Peyer's patch (tissue), 4 donors: ENCODE results near the gene RADX. TPM values are rescaled to one million over a fixed set of nuclear protein-coding genes. Genes with fewer than 3 reads are reported as not detected.

Source experiments
- DNase-seq, 3 donors: peaks; one replicate each; pipeline ENCODE4 v3.0.0-alpha.2; 2017 to 2019
- H3K27ac ChIP-seq, 4 donors: fragments of 200-600 bp; sonication (generic); one replicate each; pipeline ENCODE4 v1.5.1; 2016 to 2019
- H3K27me3 ChIP-seq, 2 donors: fragments of 200-600 bp; sonication (generic); one replicate each; pipeline ENCODE4 v1.5.1; 2019
- H3K36me3 ChIP-seq, 3 donors: fragments of 200-600 bp; sonication (generic); one replicate each; pipeline ENCODE4 v1.5.1; 2016 to 2019
- H3K4me1 ChIP-seq, 4 donors: fragments of 200-600 bp; sonication (generic); one replicate each; pipeline ENCODE4 v1.5.1; 2016 to 2019
- H3K4me3 ChIP-seq, 4 donors: fragments of 200-600 bp; sonication (generic); 1 replicate in 3 of 4; 2 replicates in 1 of 4; pipeline ENCODE4 v1.5.1; 2016 to 2019; ENCODE audit warnings: mild to moderate bottlenecking in 1 of 4
- H3K9me3 ChIP-seq, 4 donors: fragments of 200-600 bp; sonication (generic); one replicate each; pipeline ENCODE4 v1.5.1; 2016 to 2019; ENCODE audit warnings: mild to moderate bottlenecking in 1 of 4
- CTCF ChIP-seq, 6 experiments: fragments of 450-650 bp in 4 of 6; fragments of 200-600 bp in 2 of 6; sonication (generic) in 1 of 6; IDR thresholded peaks; one replicate each; pipeline ENCODE4 v1.5.1; 2017 to 2019; ENCODE audit warnings: antibody characterized with exemption in 6 of 6, mild to moderate bottlenecking in 3 of 6, moderate library complexity in 1 of 6
- POLR2A ChIP-seq, 2 donors: fragments of 450-650 bp; IDR thresholded peaks; one replicate each; pipeline ENCODE4 v1.5.1; 2017; ENCODE audit warnings: antibody characterized with exemption in 2 of 2, mild to moderate bottlenecking in 2 of 2, moderate library complexity in 2 of 2
- total RNA-seq, 4 donors: library from RNA; depleted of rRNA; stranded (reverse); fragments of >200 nt; gene quantifications; one replicate each; pipeline ENCODE4 v1.1.0, GENCODE V29; 2016

The RADX gene
- total RNA-seq, 4 donors from 2014 or later = 1.2 to 10.7 (median 4.3) TPM

GRCh38 chrX:106588801-106589200, 23.0 kb upstream of the RADX start:
- Histone ChIP-seq H3K27me3 (no peaks in the 10 kb centered on the region), H3K4me1 (no peaks in the 10 kb centered on the region), H3K27ac (no peak overlapping the region), H3K4me3 (no peak overlapping the region), H3K9me3 (no peaks in the 10 kb centered on the region), H3K36me3 (no peaks in the 10 kb centered on the region)
- DNase-seq = no peak
- TF ChIP-seq CTCF (IDR thresholded peaks at IDR 0.05) = no peak
- TF ChIP-seq POLR2A (IDR thresholded peaks at IDR 0.05) = no peak

- Histone ChIP-seq H3K4me3 (no peak overlapping the region), H3K9me3 (no peaks in the 10 kb centered on the region), H3K4me1 (no peaks in the 10 kb centered on the region), H3K36me3 (no peaks in the 10 kb centered on the region), H3K27ac (no peak overlapping the region), H3K27me3 (no peaks in the 10 kb centered on the region)
- no peak for TF ChIP-seq CTCF (IDR thresholded peaks at IDR 0.05)
- TF ChIP-seq POLR2A (IDR thresholded peaks at IDR 0.05) = no peak
- no peak for DNase-seq
Measured at GRCh38 chrX:106599411-106599810, 12.4 kb upstream of the RADX start.

- H3K4me3 ChIP-seq = no peak overlapping the region
- H3K4me1 ChIP-seq = no peaks in the 10 kb centered on the region
- H3K9me3 ChIP-seq = no peaks in the 10 kb centered on the region
- DNase-seq = no peak
- H3K27ac ChIP-seq = no peak overlapping the region
- no peak for TF ChIP-seq POLR2A (IDR thresholded peaks at IDR 0.05)
- TF ChIP-seq CTCF (IDR thresholded peaks at IDR 0.05) = no peak
- H3K27me3 ChIP-seq = no peaks in the 10 kb centered on the region
- no peaks in the 10 kb centered on the region for H3K36me3 ChIP-seq
Measured at GRCh38 chrX:106606571-106606970, 5.2 kb upstream of the RADX start.

- H3K27me3 ChIP-seq = no peaks in the 10 kb centered on the region
- no peaks in the 10 kb centered on the region for H3K9me3 ChIP-seq
- no peaks in the 10 kb centered on the region for H3K36me3 ChIP-seq
Measured at GRCh38 chrX:106608016-106608415, 3.8 kb upstream of the RADX start.

GRCh38 chrX:106611317-106611678, 480 bp upstream of the RADX start:
- Histone ChIP-seq H3K27me3 (no peaks in the 10 kb centered on the region), H3K27ac (peak overlapping the region in 3 of 4 donors; percentile 50 to 57 (median 55)), H3K4me1 (no peaks in the 10 kb centered on the region), H3K4me3 (peak overlapping the region; percentile 47 to 60 (median 52)), H3K9me3 (no peaks in the 10 kb centered on the region), H3K36me3 (no peaks in the 10 kb centered on the region)
- no peak for TF ChIP-seq CTCF (IDR thresholded peaks at IDR 0.05)
- TF ChIP-seq POLR2A (IDR thresholded peaks at IDR 0.05) = no peak
- DNase-seq = no peak

More at GRCh38 chrX:106608016-106608415, 3.8 kb upstream of the RADX start:
- Histone ChIP-seq H3K4me1 (no peaks in the 10 kb centered on the region), H3K4me3 (no peak overlapping the region), H3K27ac (no peak overlapping the region)
- TF ChIP-seq CTCF (IDR thresholded peaks at IDR 0.05) (no peak), POLR2A (IDR thresholded peaks at IDR 0.05) (no peak)
- DNase-seq = no peak

GRCh38 chrX:106612393-106612763, 600 bp downstream of the RADX start:
- H3K4me3 ChIP-seq = peak overlapping the region; percentile 47 to 60 (median 52)
- peak overlapping the region in 2 of 4 donors; percentile 55 to 57 for H3K27ac ChIP-seq
- no peaks in the 10 kb centered on the region for H3K4me1 ChIP-seq
- DNase-seq = no peak
- TF ChIP-seq CTCF (IDR thresholded peaks at IDR 0.05) (peak in 1 of 6 experiments; percentile 6), POLR2A (IDR thresholded peaks at IDR 0.05) (no peak)
- no peaks in the 10 kb centered on the region for H3K27me3 ChIP-seq
- no peaks in the 10 kb centered on the region for H3K36me3 ChIP-seq
- H3K9me3 ChIP-seq = no peaks in the 10 kb centered on the region
